HEK293 (cell line): ENCODE measurements around the gene JCAD.

ENCODE experiments used
- GLI4 ChIP-seq: fragments of 450-650 bp; formaldehyde crosslinking; IDR thresholded peaks from 2 replicates; pipeline ENCODE4 v1.5.1; 2016; ENCODE audit warnings: missing biosample characterization, missing genetic modification characterization
- SCRT2 ChIP-seq: fragments of 450-650 bp; formaldehyde crosslinking; IDR thresholded peaks from 2 replicates; pipeline ENCODE4 v1.5.1; 2016; ENCODE audit warnings: missing biosample characterization, missing genetic modification characterization
- SP7 ChIP-seq: fragments of 450-650 bp; formaldehyde crosslinking; IDR thresholded peaks from 2 replicates; pipeline ENCODE4 v1.5.1; 2016; ENCODE audit warnings: missing biosample characterization, missing genetic modification characterization
- TRIM28 ChIP-seq: IDR thresholded peaks from 2 replicates; pipeline ENCODE4 v1.6.1; 2011; ENCODE audit warnings: low read length, control low read depth, borderline replicate concordance
- ZFP69B ChIP-seq: fragments of 450-650 bp; formaldehyde crosslinking; IDR thresholded peaks from 2 replicates; pipeline ENCODE4 v1.5.1; 2016; ENCODE audit warnings: missing biosample characterization, missing genetic modification characterization
- ZNF2 ChIP-seq: fragments of 450-650 bp; formaldehyde crosslinking; IDR thresholded peaks from 2 replicates; pipeline ENCODE4 v1.5.1; 2016; ENCODE audit warnings: missing biosample characterization, missing genetic modification characterization
- ZNF223 ChIP-seq: fragments of 450-650 bp; formaldehyde crosslinking; IDR thresholded peaks from 2 replicates; pipeline ENCODE4 v1.5.1; 2016; ENCODE audit warnings: missing biosample characterization, missing genetic modification characterization
- ZNF423 ChIP-seq: fragments of 450-650 bp; formaldehyde crosslinking; IDR thresholded peaks from 2 replicates; pipeline ENCODE4 v1.5.1; 2016; ENCODE audit warnings: missing biosample characterization, missing genetic modification characterization
- ZNF558 ChIP-seq: fragments of 450-650 bp; formaldehyde crosslinking; IDR thresholded peaks from 2 replicates; pipeline ENCODE4 v1.5.1; 2016; ENCODE audit warnings: missing biosample characterization, missing genetic modification characterization
- ZNF623 ChIP-seq: fragments of 450-650 bp; formaldehyde crosslinking; IDR thresholded peaks from 2 replicates; pipeline ENCODE4 v1.5.1; 2016; ENCODE audit warnings: missing biosample characterization, missing genetic modification characterization
- ZNF658 ChIP-seq: fragments of 450-650 bp; formaldehyde crosslinking; IDR thresholded peaks from 2 replicates; pipeline ENCODE4; 2016; ENCODE audit warnings: missing biosample characterization, missing genetic modification characterization
- ZSCAN30 ChIP-seq: fragments of 450-650 bp; IDR thresholded peaks from 2 replicates; pipeline ENCODE4 v1.5.1; 2018; ENCODE audit warnings: missing biosample characterization, mild to moderate bottlenecking, missing genetic modification characterization, moderate library complexity
- TF ChIP-seq, protein P1 (sequence below): fragments of 450-650 bp; formaldehyde crosslinking; IDR thresholded peaks from 2 replicates; pipeline ENCODE4 v1.5.1; 2016; ENCODE audit warnings: missing biosample characterization, missing genetic modification characterization
- TF ChIP-seq, protein P2 (sequence below): fragments of 450-650 bp; formaldehyde crosslinking; optimal IDR thresholded peaks from 2 replicates; pipeline ENCODE3; 2016; ENCODE audit warnings: missing biosample characterization, mild to moderate bottlenecking, missing genetic modification characterization
- TF ChIP-seq, protein P3 (sequence below): fragments of 450-650 bp; formaldehyde crosslinking; IDR thresholded peaks from 2 replicates; pipeline ENCODE4 v1.5.1; 2017; ENCODE audit warnings: missing biosample characterization, missing genetic modification characterization
- TF ChIP-seq, protein P4 (sequence below): fragments of 450-650 bp; formaldehyde crosslinking; IDR thresholded peaks from 2 replicates; pipeline ENCODE4 v1.5.1; 2016; ENCODE audit warnings: missing biosample characterization, missing genetic modification characterization, low read depth
- TF ChIP-seq, protein P5 (sequence below): fragments of 450-650 bp; formaldehyde crosslinking; IDR thresholded peaks from 2 replicates; pipeline ENCODE4 v1.5.1; 2016; ENCODE audit warnings: missing biosample characterization, missing genetic modification characterization, borderline replicate concordance
- TF ChIP-seq, protein P6 (sequence below): fragments of 450-650 bp; formaldehyde crosslinking; IDR thresholded peaks from 2 replicates; pipeline ENCODE4 v1.5.1; 2016; ENCODE audit warnings: missing biosample characterization, missing genetic modification characterization
- TF ChIP-seq, protein P7 (sequence below): fragments of 450-650 bp; formaldehyde crosslinking; IDR thresholded peaks from 2 replicates; pipeline ENCODE4 v1.5.1; 2016; ENCODE audit warnings: missing biosample characterization, missing genetic modification characterization
- TF ChIP-seq, protein P8 (sequence below): fragments of 450-650 bp; formaldehyde crosslinking; IDR thresholded peaks from 2 replicates; pipeline ENCODE4 v1.5.1; 2016; ENCODE audit warnings: missing biosample characterization, missing genetic modification characterization

The JCAD gene

DNA sequence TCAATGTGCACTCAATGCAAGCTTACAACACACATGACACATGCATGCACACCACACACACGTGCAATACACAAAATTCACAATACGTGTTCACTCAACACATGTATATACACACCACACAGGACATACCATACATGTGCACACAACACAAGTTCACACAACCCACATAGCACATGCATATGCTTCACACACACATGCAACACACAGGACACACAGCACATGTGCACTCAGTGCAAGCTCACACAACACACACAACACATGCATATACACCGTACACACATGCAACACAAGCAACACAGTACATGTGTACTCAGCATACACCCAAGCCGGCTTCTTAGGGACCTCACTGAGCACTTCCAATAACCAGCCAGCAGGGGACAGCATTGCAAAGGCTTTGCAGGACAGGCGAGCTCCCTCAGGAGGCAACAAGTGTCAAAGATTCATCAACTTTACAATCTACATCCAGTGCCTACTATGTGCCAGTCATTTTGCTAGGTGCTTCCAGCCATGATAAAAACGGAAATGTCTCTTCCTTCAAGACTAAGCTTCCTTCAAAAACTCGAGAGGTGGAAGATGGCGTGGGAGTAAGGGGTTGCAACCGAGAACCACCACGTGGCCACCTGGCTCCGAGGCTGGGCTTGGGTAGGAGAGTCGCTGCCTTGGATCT is 61.1 kb downstream of the JCAD start (continued):
- TF ChIP-seq, protein P1, sequence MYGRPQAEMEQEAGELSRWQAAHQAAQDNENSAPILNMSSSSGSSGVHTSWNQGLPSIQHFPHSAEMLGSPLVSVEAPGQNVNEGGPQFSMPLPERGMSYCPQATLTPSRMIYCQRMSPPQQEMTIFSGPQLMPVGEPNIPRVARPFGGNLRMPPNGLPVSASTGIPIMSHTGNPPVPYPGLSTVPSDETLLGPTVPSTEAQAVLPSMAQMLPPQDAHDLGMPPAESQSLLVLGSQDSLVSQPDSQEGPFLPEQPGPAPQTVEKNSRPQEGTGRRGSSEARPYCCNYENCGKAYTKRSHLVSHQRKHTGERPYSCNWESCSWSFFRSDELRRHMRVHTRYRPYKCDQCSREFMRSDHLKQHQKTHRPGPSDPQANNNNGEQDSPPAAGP (tag by site-specific recombination) = no peak
- TF ChIP-seq TRIM28 (no peak; the same call in 1 of the 2 replicates), ZFP69B (tag by site-specific recombination) (no peak), ZNF623 (tag by site-specific recombination) (no peak), ZNF558 (tag by site-specific recombination) (no peak), GLI4 (tag by site-specific recombination) (no peak), ZSCAN30 (tag by site-specific recombination) (peak; percentile 64; the same call in 1 of the 2 replicates), ZNF2 (tag by site-specific recombination) (peak; percentile 69; the same call in 1 of the 2 replicates), ZNF423 (tag by site-specific recombination) (no peak), ZNF223 (tag by site-specific recombination) (no peak), SCRT2 (tag by site-specific recombination) (peak; percentile 99), SP7 (tag by site-specific recombination) (peak; percentile 36; the same call in 1 of the 2 replicates), ZNF658 (no peak)
- TF ChIP-seq, protein P2, sequence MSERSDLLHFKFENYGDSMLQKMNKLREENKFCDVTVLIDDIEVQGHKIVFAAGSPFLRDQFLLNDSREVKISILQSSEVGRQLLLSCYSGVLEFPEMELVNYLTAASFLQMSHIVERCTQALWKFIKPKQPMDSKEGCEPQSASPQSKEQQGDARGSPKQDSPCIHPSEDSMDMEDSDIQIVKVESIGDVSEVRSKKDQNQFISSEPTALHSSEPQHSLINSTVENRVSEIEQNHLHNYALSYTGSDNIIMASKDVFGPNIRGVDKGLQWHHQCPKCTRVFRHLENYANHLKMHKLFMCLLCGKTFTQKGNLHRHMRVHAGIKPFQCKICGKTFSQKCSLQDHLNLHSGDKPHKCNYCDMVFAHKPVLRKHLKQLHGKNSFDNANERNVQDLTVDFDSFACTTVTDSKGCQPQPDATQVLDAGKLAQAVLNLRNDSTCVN (tag by site-specific recombination) = peak; percentile 13
- TF ChIP-seq, protein P3, sequence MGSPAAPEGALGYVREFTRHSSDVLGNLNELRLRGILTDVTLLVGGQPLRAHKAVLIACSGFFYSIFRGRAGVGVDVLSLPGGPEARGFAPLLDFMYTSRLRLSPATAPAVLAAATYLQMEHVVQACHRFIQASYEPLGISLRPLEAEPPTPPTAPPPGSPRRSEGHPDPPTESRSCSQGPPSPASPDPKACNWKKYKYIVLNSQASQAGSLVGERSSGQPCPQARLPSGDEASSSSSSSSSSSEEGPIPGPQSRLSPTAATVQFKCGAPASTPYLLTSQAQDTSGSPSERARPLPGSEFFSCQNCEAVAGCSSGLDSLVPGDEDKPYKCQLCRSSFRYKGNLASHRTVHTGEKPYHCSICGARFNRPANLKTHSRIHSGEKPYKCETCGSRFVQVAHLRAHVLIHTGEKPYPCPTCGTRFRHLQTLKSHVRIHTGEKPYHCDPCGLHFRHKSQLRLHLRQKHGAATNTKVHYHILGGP = no peak
- TF ChIP-seq, protein P4, sequence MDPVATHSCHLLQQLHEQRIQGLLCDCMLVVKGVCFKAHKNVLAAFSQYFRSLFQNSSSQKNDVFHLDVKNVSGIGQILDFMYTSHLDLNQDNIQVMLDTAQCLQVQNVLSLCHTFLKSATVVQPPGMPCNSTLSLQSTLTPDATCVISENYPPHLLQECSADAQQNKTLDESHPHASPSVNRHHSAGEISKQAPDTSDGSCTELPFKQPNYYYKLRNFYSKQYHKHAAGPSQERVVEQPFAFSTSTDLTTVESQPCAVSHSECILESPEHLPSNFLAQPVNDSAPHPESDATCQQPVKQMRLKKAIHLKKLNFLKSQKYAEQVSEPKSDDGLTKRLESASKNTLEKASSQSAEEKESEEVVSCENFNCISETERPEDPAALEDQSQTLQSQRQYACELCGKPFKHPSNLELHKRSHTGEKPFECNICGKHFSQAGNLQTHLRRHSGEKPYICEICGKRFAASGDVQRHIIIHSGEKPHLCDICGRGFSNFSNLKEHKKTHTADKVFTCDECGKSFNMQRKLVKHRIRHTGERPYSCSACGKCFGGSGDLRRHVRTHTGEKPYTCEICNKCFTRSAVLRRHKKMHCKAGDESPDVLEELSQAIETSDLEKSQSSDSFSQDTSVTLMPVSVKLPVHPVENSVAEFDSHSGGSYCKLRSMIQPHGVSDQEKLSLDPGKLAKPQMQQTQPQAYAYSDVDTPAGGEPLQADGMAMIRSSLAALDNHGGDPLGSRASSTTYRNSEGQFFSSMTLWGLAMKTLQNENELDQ = no peak
- TF ChIP-seq, protein P5, sequence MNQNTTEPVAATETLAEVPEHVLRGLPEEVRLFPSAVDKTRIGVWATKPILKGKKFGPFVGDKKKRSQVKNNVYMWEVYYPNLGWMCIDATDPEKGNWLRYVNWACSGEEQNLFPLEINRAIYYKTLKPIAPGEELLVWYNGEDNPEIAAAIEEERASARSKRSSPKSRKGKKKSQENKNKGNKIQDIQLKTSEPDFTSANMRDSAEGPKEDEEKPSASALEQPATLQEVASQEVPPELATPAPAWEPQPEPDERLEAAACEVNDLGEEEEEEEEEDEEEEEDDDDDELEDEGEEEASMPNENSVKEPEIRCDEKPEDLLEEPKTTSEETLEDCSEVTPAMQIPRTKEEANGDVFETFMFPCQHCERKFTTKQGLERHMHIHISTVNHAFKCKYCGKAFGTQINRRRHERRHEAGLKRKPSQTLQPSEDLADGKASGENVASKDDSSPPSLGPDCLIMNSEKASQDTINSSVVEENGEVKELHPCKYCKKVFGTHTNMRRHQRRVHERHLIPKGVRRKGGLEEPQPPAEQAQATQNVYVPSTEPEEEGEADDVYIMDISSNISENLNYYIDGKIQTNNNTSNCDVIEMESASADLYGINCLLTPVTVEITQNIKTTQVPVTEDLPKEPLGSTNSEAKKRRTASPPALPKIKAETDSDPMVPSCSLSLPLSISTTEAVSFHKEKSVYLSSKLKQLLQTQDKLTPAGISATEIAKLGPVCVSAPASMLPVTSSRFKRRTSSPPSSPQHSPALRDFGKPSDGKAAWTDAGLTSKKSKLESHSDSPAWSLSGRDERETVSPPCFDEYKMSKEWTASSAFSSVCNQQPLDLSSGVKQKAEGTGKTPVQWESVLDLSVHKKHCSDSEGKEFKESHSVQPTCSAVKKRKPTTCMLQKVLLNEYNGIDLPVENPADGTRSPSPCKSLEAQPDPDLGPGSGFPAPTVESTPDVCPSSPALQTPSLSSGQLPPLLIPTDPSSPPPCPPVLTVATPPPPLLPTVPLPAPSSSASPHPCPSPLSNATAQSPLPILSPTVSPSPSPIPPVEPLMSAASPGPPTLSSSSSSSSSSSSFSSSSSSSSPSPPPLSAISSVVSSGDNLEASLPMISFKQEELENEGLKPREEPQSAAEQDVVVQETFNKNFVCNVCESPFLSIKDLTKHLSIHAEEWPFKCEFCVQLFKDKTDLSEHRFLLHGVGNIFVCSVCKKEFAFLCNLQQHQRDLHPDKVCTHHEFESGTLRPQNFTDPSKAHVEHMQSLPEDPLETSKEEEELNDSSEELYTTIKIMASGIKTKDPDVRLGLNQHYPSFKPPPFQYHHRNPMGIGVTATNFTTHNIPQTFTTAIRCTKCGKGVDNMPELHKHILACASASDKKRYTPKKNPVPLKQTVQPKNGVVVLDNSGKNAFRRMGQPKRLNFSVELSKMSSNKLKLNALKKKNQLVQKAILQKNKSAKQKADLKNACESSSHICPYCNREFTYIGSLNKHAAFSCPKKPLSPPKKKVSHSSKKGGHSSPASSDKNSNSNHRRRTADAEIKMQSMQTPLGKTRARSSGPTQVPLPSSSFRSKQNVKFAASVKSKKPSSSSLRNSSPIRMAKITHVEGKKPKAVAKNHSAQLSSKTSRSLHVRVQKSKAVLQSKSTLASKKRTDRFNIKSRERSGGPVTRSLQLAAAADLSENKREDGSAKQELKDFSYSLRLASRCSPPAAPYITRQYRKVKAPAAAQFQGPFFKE = 0 out of 2 replicates have a peak, but pooled peaks have one; percentile 74
- TF ChIP-seq, protein P6, sequence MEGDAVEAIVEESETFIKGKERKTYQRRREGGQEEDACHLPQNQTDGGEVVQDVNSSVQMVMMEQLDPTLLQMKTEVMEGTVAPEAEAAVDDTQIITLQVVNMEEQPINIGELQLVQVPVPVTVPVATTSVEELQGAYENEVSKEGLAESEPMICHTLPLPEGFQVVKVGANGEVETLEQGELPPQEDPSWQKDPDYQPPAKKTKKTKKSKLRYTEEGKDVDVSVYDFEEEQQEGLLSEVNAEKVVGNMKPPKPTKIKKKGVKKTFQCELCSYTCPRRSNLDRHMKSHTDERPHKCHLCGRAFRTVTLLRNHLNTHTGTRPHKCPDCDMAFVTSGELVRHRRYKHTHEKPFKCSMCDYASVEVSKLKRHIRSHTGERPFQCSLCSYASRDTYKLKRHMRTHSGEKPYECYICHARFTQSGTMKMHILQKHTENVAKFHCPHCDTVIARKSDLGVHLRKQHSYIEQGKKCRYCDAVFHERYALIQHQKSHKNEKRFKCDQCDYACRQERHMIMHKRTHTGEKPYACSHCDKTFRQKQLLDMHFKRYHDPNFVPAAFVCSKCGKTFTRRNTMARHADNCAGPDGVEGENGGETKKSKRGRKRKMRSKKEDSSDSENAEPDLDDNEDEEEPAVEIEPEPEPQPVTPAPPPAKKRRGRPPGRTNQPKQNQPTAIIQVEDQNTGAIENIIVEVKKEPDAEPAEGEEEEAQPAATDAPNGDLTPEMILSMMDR (tag by site-specific recombination) = peak; percentile 97
- TF ChIP-seq, protein P7, sequence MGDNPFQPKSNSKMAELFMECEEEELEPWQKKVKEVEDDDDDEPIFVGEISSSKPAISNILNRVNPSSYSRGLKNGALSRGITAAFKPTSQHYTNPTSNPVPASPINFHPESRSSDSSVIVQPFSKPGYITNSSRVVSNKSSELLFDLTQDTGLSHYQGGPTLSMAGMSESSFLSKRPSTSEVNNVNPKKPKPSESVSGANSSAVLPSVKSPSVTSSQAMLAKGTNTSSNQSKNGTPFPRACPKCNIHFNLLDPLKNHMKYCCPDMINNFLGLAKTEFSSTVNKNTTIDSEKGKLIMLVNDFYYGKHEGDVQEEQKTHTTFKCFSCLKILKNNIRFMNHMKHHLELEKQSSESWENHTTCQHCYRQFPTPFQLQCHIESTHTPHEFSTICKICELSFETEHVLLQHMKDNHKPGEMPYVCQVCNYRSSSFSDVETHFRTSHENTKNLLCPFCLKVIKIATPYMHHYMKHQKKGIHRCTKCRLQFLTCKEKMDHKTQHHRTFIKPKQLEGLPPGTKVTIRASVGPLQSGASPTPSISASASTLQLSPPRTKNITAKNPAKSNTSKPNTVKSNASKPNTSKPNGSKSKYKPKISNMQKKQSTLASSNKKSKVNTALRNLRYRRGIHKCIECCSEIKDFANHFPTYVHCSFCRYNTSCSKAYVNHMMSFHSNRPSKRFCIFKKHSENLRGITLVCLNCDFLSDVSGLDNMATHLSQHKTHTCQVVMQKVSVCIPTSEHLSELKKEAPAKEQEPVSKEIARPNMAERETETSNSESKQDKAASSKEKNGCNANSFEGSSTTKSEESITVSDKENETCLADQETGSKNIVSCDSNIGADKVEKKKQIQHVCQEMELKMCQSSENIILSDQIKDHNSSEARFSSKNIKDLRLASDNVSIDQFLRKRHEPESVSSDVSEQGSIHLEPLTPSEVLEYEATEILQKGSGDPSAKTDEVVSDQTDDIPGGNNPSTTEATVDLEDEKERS (tag by site-specific recombination) = no peak
- TF ChIP-seq, protein P8, sequence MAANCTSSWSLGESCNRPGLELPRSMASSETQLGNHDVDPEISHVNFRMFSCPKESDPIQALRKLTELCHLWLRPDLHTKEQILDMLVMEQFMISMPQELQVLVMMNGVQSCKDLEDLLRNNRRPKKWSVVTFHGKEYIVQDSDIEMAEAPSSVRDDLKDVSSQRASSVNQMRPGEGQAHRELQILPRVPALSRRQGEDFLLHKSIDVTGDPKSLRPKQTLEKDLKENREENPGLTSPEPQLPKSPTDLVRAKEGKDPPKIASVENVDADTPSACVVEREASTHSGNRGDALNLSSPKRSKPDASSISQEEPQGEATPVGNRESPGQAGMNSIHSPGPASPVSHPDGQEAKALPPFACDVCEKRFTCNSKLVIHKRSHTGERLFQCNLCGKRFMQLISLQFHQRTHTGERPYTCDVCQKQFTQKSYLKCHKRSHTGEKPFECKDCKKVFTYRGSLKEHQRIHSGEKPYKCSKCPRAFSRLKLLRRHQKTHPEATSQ = no peak
